ENCODE measurements around the gene ZNF664. TPM values are rescaled to one million over a fixed set of nuclear protein-coding genes. Genes with fewer than 3 reads are reported as not detected.
A peak's percentile ranks its signal among the peaks of the same experiment; 100 is the strongest.

Gene ZNF664
- total RNA-seq, 2 donors from 2014 or later: 131 to 139 TPM

DNA sequence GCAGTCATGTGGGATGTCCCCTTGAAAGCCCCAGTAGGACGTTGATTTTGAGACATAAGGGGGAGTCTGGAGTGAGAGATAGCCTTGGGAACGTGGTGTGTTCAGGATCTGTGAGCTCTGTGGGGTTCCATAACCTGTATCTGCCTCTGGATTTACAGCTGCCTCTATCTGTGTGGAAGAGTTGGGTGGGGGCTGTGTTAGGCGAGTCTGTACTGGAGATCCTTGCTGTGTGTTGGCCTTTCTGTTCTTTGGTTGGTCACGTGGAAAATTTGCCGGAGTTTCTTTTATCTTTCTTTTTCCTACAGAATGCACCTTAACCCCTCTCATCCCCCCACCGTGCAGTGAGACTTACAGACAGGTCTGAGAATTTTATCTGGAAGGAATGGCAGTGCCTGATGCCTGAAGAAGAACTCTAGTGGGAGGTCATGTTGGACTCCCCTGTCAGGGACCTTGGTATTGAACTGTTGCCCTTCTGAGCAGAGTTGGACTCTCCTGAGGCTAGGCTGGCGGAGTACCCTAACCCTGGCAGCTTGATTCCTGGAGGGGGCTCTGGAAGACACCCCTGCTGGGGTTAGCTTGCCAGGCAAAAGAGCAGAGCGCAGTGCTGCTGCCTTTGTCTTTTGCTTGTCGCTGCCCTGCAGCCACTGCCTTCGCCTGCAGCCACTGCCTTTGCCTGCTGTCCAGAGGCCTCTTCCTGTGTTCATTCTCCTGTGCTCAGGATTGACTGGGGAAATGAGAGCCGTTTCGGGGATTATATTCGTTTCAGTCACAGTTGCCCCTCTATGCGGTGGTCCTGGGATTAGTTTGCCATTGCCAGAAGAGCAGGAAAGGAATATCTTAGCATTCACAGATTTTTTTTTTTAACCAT lies 34.1 kb downstream of the ZNF664 start:
- Histone ChIP-seq H3K9ac (ENCODE audit: extremely low read depth, low read length, poor library complexity, severe bottlenecking) (no peak overlapping the region), H3K27ac (ENCODE audit: low read depth, low read length) (peak overlapping the region; percentile 50), H3K36me3 (ENCODE audit: control insufficient read depth, insufficient read depth, low read length) (peaks cover 63% of the 10 kb centered on the region), H3K27me3 (ENCODE audit: control insufficient read depth, insufficient read depth, low read length, poor library complexity, severe bottlenecking) (no peaks in the 10 kb centered on the region), H3K4me1 (ENCODE audit: control insufficient read depth, insufficient read depth, low read length) (peaks cover 4% of the 10 kb centered on the region), H3K9me3 (ENCODE audit: control insufficient read depth, low read length) (no peaks in the 10 kb centered on the region), H3K4me3 (ENCODE audit: low read length) (no peak overlapping the region)
- H3K27ac Mint-ChIP-seq: no peak overlapping the region
- no peaks in the 10 kb centered on the region for H3K9me3 Mint-ChIP-seq
- 86 to 91% methylated on average over 10 to 14 of the region's 14 CpGs for WGBS, 2 experiments (ENCODE audit: insufficient coverage in 1 of 2, insufficient read length in 1 of 2)
- H3K27me3 Mint-ChIP-seq (ENCODE audit: insufficient read depth): no peaks in the 10 kb centered on the region
- H3K36me3 Mint-ChIP-seq (ENCODE audit: low read depth): peaks cover 34% of the 10 kb centered on the region
- H3K4me1 Mint-ChIP-seq: peaks cover 10% of the 10 kb centered on the region
- TF ChIP-seq, protein P1, sequence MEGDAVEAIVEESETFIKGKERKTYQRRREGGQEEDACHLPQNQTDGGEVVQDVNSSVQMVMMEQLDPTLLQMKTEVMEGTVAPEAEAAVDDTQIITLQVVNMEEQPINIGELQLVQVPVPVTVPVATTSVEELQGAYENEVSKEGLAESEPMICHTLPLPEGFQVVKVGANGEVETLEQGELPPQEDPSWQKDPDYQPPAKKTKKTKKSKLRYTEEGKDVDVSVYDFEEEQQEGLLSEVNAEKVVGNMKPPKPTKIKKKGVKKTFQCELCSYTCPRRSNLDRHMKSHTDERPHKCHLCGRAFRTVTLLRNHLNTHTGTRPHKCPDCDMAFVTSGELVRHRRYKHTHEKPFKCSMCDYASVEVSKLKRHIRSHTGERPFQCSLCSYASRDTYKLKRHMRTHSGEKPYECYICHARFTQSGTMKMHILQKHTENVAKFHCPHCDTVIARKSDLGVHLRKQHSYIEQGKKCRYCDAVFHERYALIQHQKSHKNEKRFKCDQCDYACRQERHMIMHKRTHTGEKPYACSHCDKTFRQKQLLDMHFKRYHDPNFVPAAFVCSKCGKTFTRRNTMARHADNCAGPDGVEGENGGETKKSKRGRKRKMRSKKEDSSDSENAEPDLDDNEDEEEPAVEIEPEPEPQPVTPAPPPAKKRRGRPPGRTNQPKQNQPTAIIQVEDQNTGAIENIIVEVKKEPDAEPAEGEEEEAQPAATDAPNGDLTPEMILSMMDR (conservative IDR thresholded peaks at IDR 0.05): no peak
- no peak for DNase-seq
- H3K4me3 Mint-ChIP-seq: no peak overlapping the region

DNA sequence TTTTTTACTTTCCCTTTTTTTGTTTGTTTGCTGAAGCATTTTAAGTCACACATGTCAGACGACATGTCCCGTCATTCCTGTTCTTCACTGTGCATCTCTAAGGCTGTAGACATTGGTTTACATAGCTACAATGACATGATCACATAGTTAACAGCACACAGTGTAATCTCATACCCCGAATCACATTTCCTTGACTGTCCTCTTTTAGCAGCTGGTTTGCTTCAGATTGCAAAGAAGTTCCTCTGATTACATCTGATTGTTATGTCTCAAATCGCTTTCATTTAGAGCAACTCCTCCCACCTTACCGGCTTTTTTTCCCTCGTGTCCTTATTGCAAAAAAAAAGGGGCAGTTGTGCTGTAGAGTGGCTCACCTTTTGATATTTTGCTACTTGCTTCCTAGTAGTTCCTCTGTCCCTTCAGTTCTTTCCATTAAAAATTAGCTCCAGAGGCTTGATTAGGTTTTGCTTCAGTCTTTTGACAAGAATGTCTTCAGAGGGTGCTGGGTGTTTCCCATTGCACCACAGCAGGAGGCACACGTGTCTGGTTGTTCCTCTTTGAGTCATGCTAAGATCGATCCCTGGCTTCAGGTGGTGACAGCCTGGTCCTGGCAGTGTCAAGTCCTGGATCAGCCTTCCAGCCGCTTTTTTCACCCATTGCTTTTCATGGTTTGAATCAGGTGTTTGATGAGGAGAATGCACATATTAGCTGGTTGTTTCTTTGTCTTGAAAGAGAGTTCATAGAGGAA lies 35.0 kb downstream of the ZNF664 start:
- H3K9me3 ChIP-seq (ENCODE audit: control insufficient read depth, low read length): no peaks in the 10 kb centered on the region
- H3K4me3 Mint-ChIP-seq: no peak overlapping the region
- H3K27me3 ChIP-seq (ENCODE audit: control insufficient read depth, insufficient read depth, low read length, poor library complexity, severe bottlenecking): no peaks in the 10 kb centered on the region
- H3K9ac ChIP-seq (ENCODE audit: extremely low read depth, low read length, poor library complexity, severe bottlenecking): no peak overlapping the region
- peaks cover 10% of the 10 kb centered on the region for H3K4me1 Mint-ChIP-seq
- no peak for DNase-seq
- H3K36me3 ChIP-seq (ENCODE audit: control insufficient read depth, insufficient read depth, low read length): peaks cover 65% of the 10 kb centered on the region
- no peaks in the 10 kb centered on the region for H3K9me3 Mint-ChIP-seq
- peaks cover 42% of the 10 kb centered on the region for H3K36me3 Mint-ChIP-seq (ENCODE audit: low read depth)
- no peaks in the 10 kb centered on the region for H3K27me3 Mint-ChIP-seq (ENCODE audit: insufficient read depth)
- H3K27ac ChIP-seq (ENCODE audit: low read depth, low read length): no peak overlapping the region
- no peak overlapping the region for H3K4me3 ChIP-seq (ENCODE audit: low read length)
- H3K4me1 ChIP-seq (ENCODE audit: control insufficient read depth, insufficient read depth, low read length): peaks cover 4% of the 10 kb centered on the region
- 87 to 88% methylated on average over 6 to 9 of the region's 9 CpGs for WGBS, 2 experiments (ENCODE audit: insufficient coverage in 1 of 2, insufficient read length in 1 of 2)
- no peak overlapping the region for H3K27ac Mint-ChIP-seq
- TF ChIP-seq, protein P1 (conservative IDR thresholded peaks at IDR 0.05): no peak

DNA sequence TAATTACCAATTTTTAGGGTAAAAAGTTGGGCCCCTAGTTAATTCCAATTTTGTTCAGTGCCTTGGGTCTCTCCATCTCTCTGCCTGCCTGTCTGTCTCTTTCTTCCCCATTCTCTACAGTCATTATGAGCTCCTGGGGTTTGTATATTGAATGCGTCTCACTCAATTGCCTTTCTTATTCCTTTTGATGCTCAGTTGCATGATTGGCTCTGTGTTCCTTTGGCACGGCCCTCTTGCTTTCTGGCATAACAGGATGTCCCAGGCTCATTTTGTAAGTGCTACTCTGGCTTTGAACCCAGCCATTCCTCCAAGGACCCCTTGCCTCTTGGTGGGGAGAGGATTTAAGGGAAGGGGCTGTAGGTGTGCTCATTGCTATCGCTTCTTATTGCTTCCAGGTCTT lies 35.6 kb downstream of the ZNF664 start:
- Mint-ChIP-seq H3K27me3 (ENCODE audit: insufficient read depth) (no peaks in the 10 kb centered on the region), H3K27ac (no peak overlapping the region), H3K4me3 (no peak overlapping the region), H3K36me3 (ENCODE audit: low read depth) (peaks cover 48% of the 10 kb centered on the region), H3K9me3 (no peaks in the 10 kb centered on the region), H3K4me1 (peaks cover 10% of the 10 kb centered on the region)
- 80 to 95% methylated on average over 1 to 3 of the region's 3 CpGs for WGBS, 2 experiments (ENCODE audit: insufficient coverage in 1 of 2, insufficient read length in 1 of 2)
- Histone ChIP-seq H3K4me1 (ENCODE audit: control insufficient read depth, insufficient read depth, low read length) (peaks cover 4% of the 10 kb centered on the region), H3K36me3 (ENCODE audit: control insufficient read depth, insufficient read depth, low read length) (peaks cover 68% of the 10 kb centered on the region), H3K9me3 (ENCODE audit: control insufficient read depth, low read length) (no peaks in the 10 kb centered on the region), H3K9ac (ENCODE audit: extremely low read depth, low read length, poor library complexity, severe bottlenecking) (no peak overlapping the region), H3K27me3 (ENCODE audit: control insufficient read depth, insufficient read depth, low read length, poor library complexity, severe bottlenecking) (no peaks in the 10 kb centered on the region), H3K4me3 (ENCODE audit: low read length) (no peak overlapping the region), H3K27ac (ENCODE audit: low read depth, low read length) (no peak overlapping the region)
- TF ChIP-seq, protein P1 (conservative IDR thresholded peaks at IDR 0.05): no peak
- no peak for DNase-seq
